HCT116 (cell line): Measurements from ENCODE around the gene DIP2B. TPM values are rescaled to one million over a fixed set of nuclear protein-coding genes. Genes with fewer than 3 reads are reported as not detected.

Source experiments
- ATAC-seq: fragments of 200-7000 bp; cut with Tn5 transposase; 2 replicates; pipeline ENCODE4 v1.9.1; 2020; ENCODE audit warnings: mild to moderate bottlenecking, moderate library complexity
- BruUV-seq: library from RNA; stranded (reverse); fragments of 400-500 nt; replicated peaks from 2 replicates; lab custom pipeline; 2021; lab: Mats Ljungman, UMichigan
- CTCF ChIA-PET: fragments of 300-600 bp; sonication (Branson Sonifier 250); formaldehyde crosslinking; loops from one replicate; lab custom pipeline; 2021; ENCODE audit warnings: antibody characterized with exemption; lab: Charles Lee
- POLR2A ChIA-PET: fragments of 300-600, 350-600 bp; sonication (Branson Sonifier 250); formaldehyde crosslinking; loops from one replicate; lab custom pipeline; 2021; ENCODE audit warnings: antibody characterized with exemption; lab: Charles Lee
- RAD21 ChIA-PET, 2 experiments: fragments of 300-600 bp; sonication (Branson Sonifier 250); formaldehyde crosslinking; loops; one replicate each; lab custom pipeline; 2023; ENCODE audit warnings: low total read pairs in 2 of 2; ENCODE audit not compliant: uncharacterized antibody in 2 of 2, unreplicated experiment in 2 of 2, low non-redundant PET in 1 of 2; lab: Charles Lee
- DNase-seq: peaks from one replicate; pipeline ENCODE4 v3.0.0-alpha.2; 2010; ENCODE audit warnings: low read depth, low spot score
- H2AFZ ChIP-seq: fragments of 200-600 bp; shearing (Covaris generic), sonication (generic); 2 replicates; pipeline ENCODE4 v1.6.1; 2017; ENCODE audit warnings: low read depth, mixed run types, mixed read lengths, antibody characterized with exemption, low read length; ENCODE audit not compliant: poor library complexity, severe bottlenecking
- H3K27ac ChIP-seq: 2 replicates; pipeline ENCODE4 v1.5.1; 2012; ENCODE audit warnings: low read depth, low read length
- H3K27me3 ChIP-seq: fragments of 200-600 bp; sonication (generic); 2 replicates; pipeline ENCODE4 v1.6.1; 2016; ENCODE audit warnings: mixed run types, low read length, mixed read lengths; ENCODE audit not compliant: insufficient read depth
- H3K36me3 ChIP-seq, 2 experiments: fragments of 200-500 bp in 1 of 2; fragments of 200-600 bp in 1 of 2; sonication (Bioruptor generic) in 1 of 2; sonication (generic) in 1 of 2; 2 replicates each; pipeline versions ENCODE4 v1.5.1 to v1.6.1; 2014 to 2016; ENCODE audit warnings: low read length in 2 of 2, inconsistent platforms in 1 of 2, mixed read lengths in 1 of 2, mixed run types in 1 of 2; ENCODE audit not compliant: insufficient read depth in 2 of 2, control insufficient read depth in 1 of 2
- H3K4me1 ChIP-seq, 2 experiments: fragments of 200-600 bp in 1 of 2; sonication (generic) in 1 of 2; 2 replicates each; pipeline versions ENCODE4 v1.5.1 to v1.6.1; 2012 to 2017; ENCODE audit warnings: low read length in 2 of 2, inconsistent platforms in 1 of 2, mild to moderate bottlenecking in 1 of 2, mixed read lengths in 1 of 2, mixed run types in 1 of 2, moderate library complexity in 1 of 2; ENCODE audit not compliant: insufficient read depth in 2 of 2, control insufficient read depth in 1 of 2
- H3K4me2 ChIP-seq: fragments of 200-600 bp; sonication (generic); 2 replicates; pipeline ENCODE4 v1.6.1; 2017; ENCODE audit warnings: mixed run types, low read length, mixed read lengths
- H3K4me3 ChIP-seq, 2 experiments: fragments of 200-600 bp in 1 of 2; sonication (generic) in 1 of 2; replicated peaks in 1 of 2; 2 replicates each; pipeline ENCODE4 v1.5.1; 2011 to 2016; ENCODE audit warnings: low read length in 2 of 2, control low read depth in 1 of 2, low read depth in 1 of 2, mild to moderate bottlenecking in 1 of 2, mixed read lengths in 1 of 2, mixed run types in 1 of 2
- H3K79me2 ChIP-seq: fragments of 200-600 bp; sonication (generic); 2 replicates; pipeline ENCODE4 v1.6.1; 2017; ENCODE audit warnings: mild to moderate bottlenecking, mixed run types, low read length, moderate library complexity, mixed read lengths; ENCODE audit not compliant: insufficient read depth
- H3K9ac ChIP-seq: fragments of 200-600 bp; sonication (generic); 2 replicates; pipeline ENCODE4 v1.6.1; 2016; ENCODE audit warnings: low read length, mixed read lengths
- H3K9me2 ChIP-seq: fragments of 200-600 bp; sonication (generic), shearing (Covaris generic); 2 replicates; pipeline ENCODE4 v1.6.1; 2017; ENCODE audit warnings: mixed run types, mild to moderate bottlenecking, moderate library complexity; ENCODE audit not compliant: insufficient read depth
- H3K9me3 ChIP-seq, 2 experiments: fragments of 200-500 bp in 1 of 2; fragments of 200-600 bp in 1 of 2; sonication (Bioruptor generic) in 1 of 2; sonication (generic) in 1 of 2; 2 replicates each; pipeline ENCODE4 v1.6.1; 2014 to 2017; ENCODE audit warnings: low read length in 2 of 2, mixed read lengths in 2 of 2, inconsistent platforms in 1 of 2, low read depth in 1 of 2, mild to moderate bottlenecking in 1 of 2, mixed run types in 1 of 2, moderate library complexity in 1 of 2; ENCODE audit not compliant: control insufficient read depth in 1 of 2, insufficient read depth in 1 of 2
- H4K20me1 ChIP-seq: fragments of 200-600 bp; sonication (generic), shearing (Covaris generic); 2 replicates; pipeline ENCODE4 v1.6.1; 2017; ENCODE audit warnings: mixed run types, mild to moderate bottlenecking, moderate library complexity; ENCODE audit not compliant: insufficient read depth
- CTCF ChIP-seq, 3 experiments: fragments of 200-600 bp in 1 of 3; sonication (generic) in 1 of 3; IDR thresholded peaks in 2 of 3; conservative IDR thresholded peaks in 1 of 3; 2 replicates each; pipeline ENCODE4 v1.5.1; 2012 to 2017; ENCODE audit warnings: low read depth in 2 of 3, low read length in 2 of 3, antibody characterized with exemption in 1 of 3, borderline replicate concordance in 1 of 3, control low read depth in 1 of 3, mild to moderate bottlenecking in 1 of 3, mixed read lengths in 1 of 3, mixed run types in 1 of 3, moderate library complexity in 1 of 3; ENCODE audit not compliant: insufficient read depth in 1 of 3
- FOSL1 ChIP-seq: IDR thresholded peaks from 2 replicates; pipeline ENCODE4 v1.6.1; 2012; ENCODE audit warnings: low read depth
- REST ChIP-seq: IDR thresholded peaks from 2 replicates; pipeline ENCODE4 v1.6.1; 2012; ENCODE audit warnings: low read depth
- SIN3A ChIP-seq: IDR thresholded peaks from 2 replicates; pipeline ENCODE4 v1.6.1; 2012; ENCODE audit warnings: low read depth
- TCF7L2 ChIP-seq: IDR thresholded peaks from 2 replicates; pipeline ENCODE4 v1.7.0; 2011; ENCODE audit warnings: borderline replicate concordance, inconsistent platforms; ENCODE audit not compliant: insufficient read depth, insufficient read length; ENCODE audit errors: extremely low read depth
- intact Hi-C: fragments of 100-400 bp; cut with micrococcal nuclease; formaldehyde crosslinking; loops from 2 replicates; pipeline ENCODE4 v1.10.0; 2022
- total RNA-seq: library from RNA; stranded (reverse); gene quantifications from one replicate; pipeline ENCODE4 v1.2.1, GENCODE V29; 2021; ENCODE audit not compliant: unreplicated experiment

The DIP2B gene
- total RNA-seq, 1 experiment from 2014 or later, result 32.3 TPM

- Histone ChIP-seq H3K9me2 (no peaks in the 10 kb centered on the region), H3K27me3 (no peaks in the 10 kb centered on the region), H3K9me3 (no peaks in the 10 kb centered on the region), H4K20me1 (no peaks in the 10 kb centered on the region), H3K27ac (no peak overlapping the region), H3K9ac (no peak overlapping the region), H3K36me3 (no peaks in the 10 kb centered on the region), H3K4me1 (peaks cover 4 to 21% of the 10 kb centered on the region in 2 experiments; a peak in 3 of 4 replicates), H2AFZ (no peak overlapping the region), H3K4me3 (no peak overlapping the region), H3K79me2 (peaks cover 57% of the 10 kb centered on the region), H3K4me2 (no peak overlapping the region)
- intact Hi-C loops, result no loop called here
- no TSS peak for BruUV-seq
- ChIA-PET POLR2A (no interaction called here), CTCF (no interaction called here), RAD21 (no interaction called here)
- ATAC-seq (peak; percentile 49; the same call in 1 of the 2 replicates), DNase-seq (no peak)
- no peak for TF ChIP-seq CTCF (IDR thresholded peaks at IDR 0.05 in 2 of 3, conservative IDR thresholded peaks at IDR 0.05 in 1 of 3; ENCODE audit: borderline replicate concordance in 1 of 3, insufficient read depth in 1 of 3, low read depth in 2 of 3, low read length in 2 of 3)
- no peak for TF ChIP-seq REST
- TF ChIP-seq SIN3A, result no peak
- TF ChIP-seq TCF7L2, result no peak
- no peak for TF ChIP-seq FOSL1
These were observed 76.7 kb downstream of the DIP2B start for GRCh38 chr12:50581226-50582184.
